Fibroblast of peridontal ligament (primary cell): ENCODE data around the gene GNAO1.

ENCODE experiments used
- DNase-seq: peaks from one replicate; pipeline ENCODE4 v3.0.0-alpha.2; 2010; ENCODE audit errors: extremely low read depth

GNAO1 gene

GRCh38 chr16:56265184-56265583 lies 73.9 kb downstream of the GNAO1 start:
- DNase-seq, result no peak

DNA sequence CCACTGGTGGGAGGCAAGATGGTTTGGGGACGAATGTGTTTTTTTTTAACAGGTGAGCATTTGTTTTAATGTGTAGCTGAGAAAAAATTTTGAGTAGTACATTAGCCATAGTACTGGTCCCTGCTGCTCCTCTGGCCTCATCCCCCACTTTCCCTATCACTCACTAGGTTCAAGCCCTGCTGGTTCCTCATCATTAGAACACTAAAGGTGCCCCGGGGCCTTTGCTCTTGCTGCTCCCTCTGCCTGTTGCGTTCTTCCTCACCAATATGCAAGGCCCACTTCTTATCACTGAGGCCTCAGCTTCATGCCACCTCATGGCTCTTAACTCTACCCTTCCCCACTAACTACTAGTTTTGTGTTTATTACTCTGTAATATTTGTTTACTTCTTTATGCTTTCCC lies 74.5 kb downstream of the GNAO1 start:
- no peak for DNase-seq

DNA sequence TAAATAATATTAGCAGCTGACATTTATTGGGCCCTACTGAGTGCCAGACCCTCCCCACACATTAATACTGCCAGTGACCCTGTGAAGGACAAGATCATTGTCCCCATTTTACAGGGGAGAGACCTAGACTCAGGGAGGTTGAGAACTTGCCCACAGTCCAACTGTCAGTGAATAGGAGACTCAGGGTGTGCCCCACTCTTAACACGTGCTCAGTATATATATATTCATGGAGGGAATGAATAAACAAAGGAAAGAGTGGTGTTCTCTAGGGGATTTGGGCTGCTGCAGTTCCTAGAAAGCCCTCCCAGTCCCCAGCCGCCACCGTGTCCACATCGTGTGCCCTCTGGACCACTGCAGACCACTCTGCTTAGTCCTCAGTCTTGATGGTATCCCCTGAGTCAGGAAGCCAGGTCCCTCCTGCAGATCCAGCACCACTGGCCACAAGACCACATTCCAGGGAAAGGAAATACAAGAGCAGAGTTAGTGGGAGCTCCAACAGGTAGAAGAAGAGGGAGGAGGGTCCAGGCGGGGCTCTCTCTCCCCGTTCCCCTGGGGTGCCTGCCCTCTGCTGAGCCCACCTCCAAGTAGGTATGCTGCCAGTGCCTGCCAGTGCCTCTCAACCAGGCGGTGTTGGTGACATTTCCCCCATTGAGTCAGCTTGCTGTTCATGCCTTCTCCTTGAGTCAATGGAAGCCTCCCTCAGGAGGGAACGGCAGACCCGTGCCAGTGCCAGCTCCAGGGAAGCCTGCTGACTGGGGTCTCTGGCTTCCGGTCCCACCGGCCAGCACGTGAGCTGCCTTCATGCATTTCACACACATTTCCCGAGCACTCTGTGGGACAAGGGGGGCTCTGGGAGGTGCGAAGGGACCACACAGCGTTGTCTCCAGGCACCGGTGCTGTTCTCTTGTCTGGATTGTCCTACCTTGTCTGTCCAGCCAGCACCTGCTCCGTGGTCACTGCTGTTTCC lies 75.6 kb downstream of the GNAO1 start:
- no peak for DNase-seq

GRCh38 chr16:56267888-56268287 lies 76.6 kb downstream of the GNAO1 start:
- DNase-seq, result no peak

- no peak for DNase-seq
Observed at GRCh38 chr16:56268799-56269198, 77.5 kb downstream of the GNAO1 start.

- no peak for DNase-seq
Observed at GRCh38 chr16:56269281-56269680, 78.0 kb downstream of the GNAO1 start.

DNA sequence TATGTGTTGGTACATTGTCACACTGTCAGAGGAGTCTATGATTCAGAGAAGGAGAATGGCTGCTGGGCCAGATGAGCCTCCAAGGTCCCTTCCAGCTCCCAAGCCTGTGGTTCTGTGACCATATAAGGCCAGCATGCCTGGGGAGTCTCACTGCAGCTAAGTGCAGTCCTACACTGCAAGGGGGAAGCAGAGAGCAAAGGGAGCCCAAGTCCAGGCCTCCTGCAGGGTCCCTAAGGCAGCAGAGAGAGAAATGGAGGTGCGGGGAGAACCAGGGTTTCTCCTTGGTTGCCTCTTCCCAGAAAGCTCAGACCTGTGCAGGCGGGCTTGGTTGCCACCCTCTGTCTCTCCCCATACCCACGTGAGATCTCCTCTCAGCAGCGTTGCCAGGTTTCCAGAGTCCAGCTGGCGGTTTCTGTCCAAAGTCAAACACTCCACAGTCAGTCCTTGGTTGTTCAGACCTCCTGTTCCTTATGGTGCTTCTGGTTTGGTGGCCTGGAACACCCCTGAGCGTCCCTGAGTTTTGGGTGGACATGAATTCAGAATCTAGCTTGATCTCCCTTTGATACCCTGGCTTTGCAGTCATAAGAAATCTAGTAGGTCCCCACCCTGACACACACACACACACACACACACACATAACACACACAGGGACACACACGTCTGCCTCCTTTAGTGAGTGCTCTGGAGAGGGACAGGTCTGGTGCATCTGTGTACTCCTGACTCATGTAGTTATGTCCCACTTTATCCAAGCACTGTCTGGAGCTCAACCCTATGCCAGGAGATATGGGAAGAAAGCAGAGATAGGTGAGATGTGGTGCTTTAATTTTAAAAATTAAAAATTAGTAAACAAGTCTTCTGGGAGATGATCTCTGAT lies 78.8 kb downstream of the GNAO1 start:
- peak; percentile 35 for DNase-seq

- no peak for DNase-seq
Observed at GRCh38 chr16:56270828-56271227, 79.5 kb downstream of the GNAO1 start.

DNA sequence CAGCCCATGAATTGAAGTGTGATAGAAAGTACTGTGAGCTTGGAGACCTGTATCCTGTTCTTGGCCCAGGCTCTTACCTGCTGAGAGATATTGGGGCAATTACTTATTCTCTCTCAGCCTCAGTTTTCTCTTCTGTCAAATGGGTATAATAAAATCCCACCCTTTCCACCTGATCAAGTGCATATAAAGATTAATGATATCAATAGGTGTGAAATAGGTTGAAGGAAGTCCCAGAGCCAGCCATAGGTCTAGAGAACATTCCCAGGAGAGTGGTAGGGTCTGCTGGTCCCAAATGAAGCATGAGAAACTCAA lies 81.2 kb downstream of the GNAO1 start:
- DNase-seq, result no peak

GRCh38 chr16:56273615-56274014 lies 82.3 kb downstream of the GNAO1 start:
- DNase-seq, result no peak

DNA sequence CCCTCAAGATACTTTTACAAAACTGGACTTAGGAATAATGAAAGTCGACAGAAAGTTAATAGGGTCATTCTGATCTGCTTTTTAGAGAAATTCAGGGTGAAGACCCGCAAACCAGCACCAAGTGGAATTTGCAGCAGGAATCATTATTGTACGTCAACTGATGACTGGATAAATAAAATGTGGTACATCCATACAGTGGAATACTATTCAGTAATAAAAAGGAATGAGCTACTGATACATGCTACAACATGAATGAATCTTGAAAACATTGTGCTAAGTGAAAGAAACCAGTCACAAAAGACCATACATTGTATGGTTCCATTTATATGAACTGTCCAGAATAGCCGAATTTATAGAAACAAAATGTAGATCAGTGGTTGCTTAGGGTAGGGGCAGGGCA lies 83.1 kb downstream of the GNAO1 start:
- no peak for DNase-seq

DNA sequence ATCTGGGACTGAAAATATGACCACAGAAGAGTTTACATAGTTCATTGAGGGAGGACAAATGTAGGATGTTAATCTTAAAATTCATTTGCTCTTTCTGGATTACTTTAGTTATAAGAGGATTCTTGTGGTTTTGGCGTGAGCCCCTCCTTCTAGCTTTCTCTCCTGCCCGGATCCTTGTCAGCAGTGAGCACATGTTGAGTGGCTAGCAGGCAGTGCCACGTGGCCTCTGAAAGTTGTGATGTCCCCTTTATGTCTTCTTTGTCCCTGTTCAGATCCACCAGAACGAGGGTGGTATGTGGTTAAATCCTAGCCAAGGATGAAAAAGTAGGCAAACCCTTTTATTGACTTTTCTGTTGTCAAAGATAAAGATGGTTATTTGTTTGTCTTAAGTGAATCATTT lies 83.8 kb downstream of the GNAO1 start:
- no peak for DNase-seq

- DNase-seq, result no peak
Observed at GRCh38 chr16:56275801-56276200, 84.5 kb downstream of the GNAO1 start.

GRCh38 chr16:56277075-56277474 lies 85.8 kb downstream of the GNAO1 start:
- DNase-seq, result no peak

DNA sequence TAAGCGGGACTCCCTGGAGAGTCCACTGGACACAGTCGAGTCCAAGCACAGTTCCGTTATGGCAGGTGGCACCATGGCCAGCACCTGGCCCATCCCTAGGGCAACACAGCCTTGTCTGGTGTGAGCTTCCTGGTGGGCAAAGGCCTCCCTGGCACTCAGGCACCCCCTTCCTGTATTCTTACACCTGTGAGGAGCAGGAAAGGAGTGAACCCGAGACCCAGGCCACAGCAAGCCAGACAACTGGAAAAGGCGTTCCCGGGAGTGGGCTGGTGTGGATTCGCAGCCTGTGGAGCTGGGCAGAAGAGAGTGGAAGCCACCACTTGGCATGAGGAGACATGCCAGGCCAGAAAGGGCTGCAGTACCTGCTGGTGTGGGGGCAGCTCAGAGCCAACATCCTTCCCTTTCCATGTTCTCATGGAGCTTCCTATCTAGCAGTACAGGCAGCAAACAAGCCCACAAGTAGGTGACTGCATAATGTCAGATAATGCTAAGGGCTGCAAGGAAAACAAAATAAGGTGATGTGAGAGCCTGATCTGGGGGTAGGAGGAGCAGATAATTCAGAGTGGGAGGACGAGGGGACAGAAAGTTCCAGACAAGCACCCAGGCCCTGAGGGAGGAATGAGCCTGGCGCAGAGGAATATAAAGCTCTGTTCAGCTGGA lies 87.0 kb downstream of the GNAO1 start:
- DNase-seq, result no peak

DNA sequence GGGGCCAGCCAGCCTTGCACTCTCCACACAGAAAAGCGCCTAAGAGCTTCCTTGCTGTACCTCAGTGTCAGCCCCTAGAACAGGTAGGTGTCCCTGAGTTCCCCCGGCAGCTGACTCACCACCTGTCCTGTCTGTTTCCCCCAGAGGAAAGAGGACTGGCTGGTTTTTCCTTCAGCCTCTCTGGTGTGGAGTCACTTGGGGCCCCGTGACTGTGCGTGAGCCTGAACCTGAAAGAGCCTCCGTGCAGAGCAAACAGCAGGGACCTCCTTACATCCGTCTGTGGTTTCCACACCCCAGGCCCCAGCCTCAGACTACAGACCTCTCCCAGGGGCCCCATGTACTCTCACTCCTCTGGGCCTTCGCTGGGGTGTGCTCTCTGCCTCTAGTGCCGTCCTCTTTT lies 87.8 kb downstream of the GNAO1 start:
- DNase-seq, result no peak

- DNase-seq, result no peak
Observed at GRCh38 chr16:56279914-56280313, 88.6 kb downstream of the GNAO1 start.

DNA sequence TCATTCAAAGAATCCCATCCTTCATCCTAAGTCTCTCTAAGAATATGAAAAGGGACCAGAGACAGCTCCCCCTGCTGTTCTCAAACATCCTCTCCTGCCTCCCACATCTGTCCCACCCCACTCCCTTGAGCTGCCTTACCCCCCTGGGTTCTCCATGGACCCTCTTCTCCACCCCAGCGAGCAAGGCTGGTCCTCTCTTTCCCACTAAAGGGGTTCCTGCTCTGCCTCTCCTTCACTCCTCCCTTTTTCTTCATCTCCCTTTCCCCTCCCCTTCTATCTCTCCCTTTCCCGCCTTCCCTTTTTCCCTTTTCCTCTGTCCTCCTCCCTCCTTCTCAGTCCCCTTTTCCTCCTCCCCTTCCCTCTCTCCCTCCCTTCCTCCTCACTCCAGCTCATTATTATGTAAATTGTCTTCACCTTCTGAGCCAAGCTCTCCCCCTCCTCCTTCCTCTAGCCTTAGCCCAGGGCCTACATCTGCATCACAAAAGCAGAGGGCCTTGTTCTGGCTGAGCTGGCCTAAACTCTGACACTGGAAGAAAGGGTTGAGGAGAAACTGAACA lies 90.0 kb downstream of the GNAO1 start:
- DNase-seq, result peak; percentile 2

- no peak for DNase-seq
Observed at GRCh38 chr16:56282451-56282850, 91.2 kb downstream of the GNAO1 start.

DNA sequence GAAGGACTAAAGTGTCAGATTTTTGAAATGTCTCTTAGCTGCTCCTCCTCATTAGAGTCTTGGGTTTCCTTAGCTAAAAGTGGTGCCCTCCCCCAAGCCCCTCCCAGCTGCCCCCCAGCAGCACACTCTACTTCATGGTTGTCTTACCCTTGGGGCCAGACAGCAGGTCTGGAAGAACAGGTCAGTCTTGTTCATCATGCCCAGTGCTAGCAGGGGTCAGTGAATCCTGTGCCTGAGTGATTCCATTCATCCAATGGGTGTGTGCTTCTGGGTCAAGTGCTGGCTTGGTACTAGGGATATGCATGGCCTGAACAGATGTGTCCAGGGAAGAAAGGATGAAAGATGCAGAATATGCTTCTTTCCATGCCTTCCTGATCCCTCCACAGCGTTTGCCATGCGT lies 93.2 kb downstream of the GNAO1 start:
- no peak for DNase-seq

DNA sequence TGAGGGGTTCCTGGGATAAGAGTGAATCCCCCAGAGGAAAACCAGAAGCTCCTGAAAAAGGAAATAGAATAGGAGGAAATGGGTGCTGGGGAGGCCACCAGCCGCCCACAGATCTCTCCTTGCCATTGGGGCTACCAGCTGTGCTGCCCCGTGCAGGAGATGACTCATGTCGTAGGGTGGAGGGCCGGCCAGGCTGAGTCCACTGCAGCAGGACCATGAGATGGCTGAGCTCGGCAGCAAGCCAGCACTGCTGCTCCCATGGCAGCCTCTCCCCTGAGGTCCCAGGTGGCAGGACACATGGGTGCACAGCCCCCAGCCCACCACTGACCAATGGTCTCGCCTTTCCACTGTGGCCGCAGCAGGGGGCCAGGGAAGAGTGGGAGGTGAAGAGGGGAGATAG lies 95.5 kb downstream of the GNAO1 start:
- no peak for DNase-seq

- no peak for DNase-seq
Observed at GRCh38 chr16:56288019-56288418, 96.7 kb downstream of the GNAO1 start.
